ENCODE data around the gene NSG1.
"Not testable (repeated sequence)": the region's sequence is repeated elsewhere in the genome, so short reads cannot be mapped to it uniquely, and the experiment has no call there.

NSG1 gene, protein sequence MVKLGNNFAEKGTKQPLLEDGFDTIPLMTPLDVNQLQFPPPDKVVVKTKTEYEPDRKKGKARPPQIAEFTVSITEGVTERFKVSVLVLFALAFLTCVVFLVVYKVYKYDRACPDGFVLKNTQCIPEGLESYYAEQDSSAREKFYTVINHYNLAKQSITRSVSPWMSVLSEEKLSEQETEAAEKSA

DNA sequence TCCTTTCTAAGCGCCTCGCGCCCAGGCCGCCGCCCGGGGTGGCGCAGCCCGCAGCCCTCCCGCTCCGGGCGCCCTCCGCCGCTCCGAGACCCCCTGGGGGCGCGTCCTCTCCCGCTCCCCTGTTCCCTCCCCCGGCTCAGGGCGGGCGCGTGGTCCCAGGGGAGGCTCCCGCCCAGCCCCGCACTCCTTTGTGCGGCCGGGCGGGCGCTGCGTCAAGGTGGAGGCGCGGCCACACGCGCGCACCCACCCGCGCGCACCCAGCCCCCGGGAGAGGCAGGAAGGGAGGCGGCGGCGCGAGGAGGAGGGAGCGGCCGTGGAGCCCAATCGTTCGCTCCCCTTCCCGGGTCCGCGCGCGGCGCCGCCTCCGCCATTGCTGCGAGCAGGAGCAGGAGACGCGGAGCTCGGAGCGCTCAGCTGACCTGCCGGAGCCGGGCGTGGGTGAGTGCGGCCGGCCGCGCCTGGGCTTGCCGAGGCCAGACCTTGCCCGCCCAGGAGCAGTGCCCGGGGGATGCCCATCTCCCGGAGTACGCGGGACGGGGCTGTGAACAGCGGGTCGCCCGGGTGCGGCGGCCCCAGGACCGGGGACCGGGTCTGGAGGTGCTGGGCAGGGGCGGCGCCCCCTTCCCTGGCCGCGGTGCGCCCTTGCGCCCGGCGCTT, at the start of gene NSG1:
Gene NSG1 (plus strand): TSS at position 367 of the 657 bp plus-strand sequence. CDS start 528 bp downstream, outside the sequence.
- DNase-seq (ENCODE audit: low spot score): no peak

DNA sequence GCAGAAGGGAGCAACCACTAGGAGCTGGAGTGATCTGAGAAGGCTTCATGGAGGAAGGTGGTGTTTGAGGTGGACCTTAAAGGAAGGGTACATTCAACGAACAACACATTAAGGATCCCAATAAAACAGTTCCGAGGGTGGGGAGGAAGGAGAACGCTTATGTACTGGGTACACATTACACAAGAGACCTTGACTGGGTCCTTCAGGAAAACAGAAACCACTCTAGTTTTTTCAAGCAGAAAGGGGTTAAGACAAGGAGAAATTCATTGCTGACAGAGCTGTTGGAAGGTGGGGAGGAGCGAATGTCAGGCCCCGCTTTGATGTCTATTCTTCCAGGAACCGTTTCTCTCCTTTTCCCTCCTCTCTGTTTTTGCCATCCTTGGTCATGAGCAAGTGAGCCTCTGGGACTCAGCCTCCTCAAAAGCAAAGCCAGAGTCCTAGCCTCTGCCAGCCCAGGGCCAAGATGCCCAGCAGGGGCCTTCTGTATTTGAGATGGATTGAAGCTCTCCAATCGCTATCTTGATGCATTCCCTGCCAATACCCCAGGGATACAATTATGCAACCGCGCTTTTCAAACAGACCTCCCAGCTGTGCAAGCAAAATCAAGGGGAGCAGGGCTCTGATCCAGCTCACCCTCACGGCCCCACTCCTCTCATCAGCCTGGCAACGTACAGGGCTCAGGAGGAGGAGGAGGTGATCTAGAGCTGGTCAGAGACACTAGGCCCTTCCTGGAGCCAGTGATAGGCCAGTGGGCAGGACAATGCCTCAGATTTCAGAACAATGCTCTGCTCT, 48.5 kb upstream of the NSG1 start:
- DNase-seq (ENCODE audit: low spot score): no peak

DNA sequence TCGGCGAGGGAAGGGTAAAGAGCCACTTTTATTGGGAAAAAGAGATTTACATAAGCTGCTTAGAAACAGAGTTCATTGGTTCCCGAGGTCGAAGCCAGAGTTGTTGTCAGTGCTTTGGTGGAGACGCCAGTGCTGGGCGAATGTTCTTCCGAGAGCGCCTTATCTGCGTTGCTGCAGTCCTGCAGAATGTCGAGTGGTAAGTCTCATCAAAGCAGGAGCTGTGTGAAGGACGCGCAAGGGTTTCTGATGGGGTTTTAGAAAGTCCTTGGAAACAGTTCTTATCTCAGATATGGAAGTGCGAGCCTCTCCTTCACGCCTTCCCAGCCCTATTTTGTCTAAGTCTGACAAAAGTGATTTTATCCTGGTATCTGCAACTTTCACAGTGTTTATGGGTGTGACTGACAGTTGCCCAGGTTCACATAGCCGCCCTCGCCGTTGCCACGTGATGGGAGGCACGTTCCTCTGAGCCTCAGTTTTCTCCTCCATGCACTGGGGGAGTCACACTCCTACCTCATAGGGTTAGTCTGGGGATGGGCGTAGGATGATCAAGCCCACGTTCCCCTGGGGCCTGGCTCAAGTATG, 47.3 kb upstream of the NSG1 start:
- DNase-seq (ENCODE audit: low spot score): no peak

DNA sequence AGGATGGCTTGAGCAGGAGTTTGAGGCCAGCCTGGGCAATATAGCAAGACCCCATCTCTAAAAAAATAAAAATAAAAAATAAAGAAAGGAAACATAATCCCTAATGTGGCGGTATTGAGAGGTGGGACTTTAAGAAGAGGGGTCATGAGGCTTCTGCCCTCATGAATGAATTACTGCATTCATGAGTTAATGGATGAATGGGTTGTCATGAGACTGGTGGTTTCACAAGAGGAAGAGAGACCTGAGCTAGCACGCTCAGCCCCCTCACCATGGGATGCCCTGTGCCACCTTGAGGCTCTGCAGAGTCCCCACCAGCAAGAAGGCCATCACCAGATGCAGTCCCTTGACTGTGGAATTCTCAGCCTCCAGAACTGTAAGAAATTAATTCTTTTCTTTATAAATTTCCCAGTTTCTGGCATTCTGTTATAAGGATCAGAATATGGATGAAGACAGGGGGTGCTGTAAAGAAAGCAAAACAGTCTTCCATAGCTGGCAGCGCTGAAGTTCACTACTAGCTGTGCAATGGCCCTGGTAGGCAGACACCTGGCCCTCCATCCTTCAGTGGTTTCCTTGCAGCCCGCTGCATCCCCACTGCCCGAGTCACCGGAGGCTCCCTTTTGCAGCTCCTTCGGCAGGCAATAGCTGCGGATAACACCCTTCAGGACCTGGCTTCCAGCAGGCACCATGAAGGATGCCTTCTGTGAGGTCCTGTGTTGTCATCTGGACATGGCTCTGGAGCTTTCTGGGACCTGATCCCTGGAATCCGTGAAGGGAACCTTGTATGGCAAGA, 44.8 kb upstream of the NSG1 start:
- DNase-seq (ENCODE audit: low spot score): no peak

DNA sequence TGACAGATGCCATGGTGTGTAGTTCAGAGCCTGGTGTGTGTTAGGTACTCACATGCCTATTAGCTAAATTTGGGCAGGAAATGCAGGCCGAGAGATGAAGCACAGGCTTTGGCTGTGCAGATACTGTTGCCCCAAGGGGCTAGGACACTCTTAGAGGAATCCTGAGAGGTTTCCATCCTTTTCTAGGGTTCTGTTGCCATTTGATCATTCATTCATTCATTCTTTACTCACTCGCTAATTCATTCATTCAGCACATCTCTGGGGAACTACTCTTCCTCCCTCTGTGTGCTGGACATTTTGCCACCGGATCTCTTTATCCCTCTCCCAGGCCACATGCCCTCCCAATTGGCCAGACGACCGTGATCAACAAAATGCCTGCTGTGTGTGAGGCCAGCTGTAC, 43.9 kb upstream of the NSG1 start:
- DNase-seq (ENCODE audit: low spot score): no peak

DNA sequence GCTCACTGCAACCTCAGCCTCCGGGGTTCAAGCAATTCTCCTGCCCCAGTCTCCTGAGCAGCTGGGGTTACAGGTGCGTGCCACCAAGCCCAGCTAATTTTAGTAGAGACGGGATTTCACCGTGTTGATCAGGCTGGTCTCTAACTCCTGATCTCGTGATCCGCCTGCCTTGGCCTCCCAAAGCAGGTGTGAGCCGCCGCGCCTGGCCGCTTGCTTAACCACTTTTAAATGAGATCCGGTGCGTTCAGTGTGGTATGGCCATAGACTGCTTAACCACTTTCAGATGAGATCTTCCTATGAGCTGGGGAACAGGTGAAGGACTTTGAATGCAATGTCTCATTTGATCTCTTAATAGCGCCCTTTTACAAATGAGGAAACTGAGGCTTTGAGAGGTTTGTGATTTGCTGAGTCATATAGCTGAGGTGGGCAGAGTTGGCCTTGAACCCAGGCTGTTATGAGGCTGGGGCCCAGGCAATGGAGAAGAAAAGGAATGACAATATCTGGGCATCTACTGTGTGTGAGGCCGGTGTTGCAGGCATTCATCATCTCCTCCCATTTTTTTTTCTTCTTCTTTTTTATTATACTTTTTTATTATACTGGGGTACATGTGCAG, 41.9 kb upstream of the NSG1 start:
- DNase-seq (ENCODE audit: low spot score): no peak

DNA sequence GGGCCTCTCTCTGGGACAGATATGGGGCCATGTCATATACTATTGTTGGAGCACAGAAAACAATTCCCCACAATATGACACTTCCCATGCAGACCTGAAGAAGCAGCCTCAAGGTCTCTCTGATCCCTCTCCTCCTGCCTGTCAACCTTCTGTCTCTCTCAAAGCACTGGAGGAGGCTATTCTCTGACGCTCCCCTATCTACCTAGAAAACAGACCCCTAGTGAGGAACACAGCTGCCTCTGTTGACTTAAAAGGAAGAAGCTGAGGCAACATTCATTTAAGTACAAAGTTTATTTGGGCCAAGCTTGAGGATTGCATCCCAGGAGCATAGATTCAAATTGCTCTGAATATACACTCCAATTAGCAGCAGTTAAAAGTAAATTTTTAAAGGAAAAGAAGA, 39.3 kb upstream of the NSG1 start:
- DNase-seq (ENCODE audit: low spot score): no peak

DNA sequence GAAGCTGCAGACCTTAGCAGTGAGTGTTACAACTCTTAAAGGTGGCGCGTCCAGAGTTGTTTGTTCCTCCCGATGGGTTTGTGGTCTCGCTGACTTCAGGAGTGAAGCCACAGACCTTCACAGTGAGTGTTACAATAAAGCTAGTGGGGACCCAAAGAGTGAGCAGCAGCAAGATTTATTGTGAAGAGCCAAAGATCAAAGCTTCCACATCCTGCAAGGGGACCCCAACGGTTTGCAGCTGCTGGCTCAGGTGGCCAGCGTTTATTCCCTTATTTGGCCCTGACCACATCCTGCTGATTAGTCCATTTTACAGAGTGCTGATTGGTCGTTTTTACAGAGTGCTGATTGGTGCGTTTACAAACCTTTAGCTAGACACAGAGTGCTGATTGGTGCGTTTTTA, 38.3 kb upstream of the NSG1 start:
- DNase-seq (ENCODE audit: low spot score): not testable (repeated sequence)

DNA sequence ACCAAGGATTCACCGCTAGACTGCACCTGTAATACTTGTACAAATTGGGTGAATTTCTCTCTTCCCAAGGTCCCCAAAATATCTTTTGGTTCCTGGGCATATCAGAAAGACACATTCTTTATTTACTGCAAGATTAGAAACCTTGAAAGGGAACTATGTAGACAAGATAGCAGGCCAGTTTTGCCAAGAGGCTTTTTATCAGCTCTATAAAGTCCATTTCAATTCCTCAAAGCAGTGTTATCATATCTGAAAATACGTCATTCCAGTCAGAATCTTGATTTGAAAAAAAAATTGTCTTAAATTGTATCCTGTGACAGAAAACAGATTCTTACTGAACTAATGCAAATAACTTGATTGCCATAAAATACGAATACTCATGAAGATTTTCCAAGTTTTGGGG, 37.0 kb upstream of the NSG1 start:
- DNase-seq (ENCODE audit: low spot score): no peak

DNA sequence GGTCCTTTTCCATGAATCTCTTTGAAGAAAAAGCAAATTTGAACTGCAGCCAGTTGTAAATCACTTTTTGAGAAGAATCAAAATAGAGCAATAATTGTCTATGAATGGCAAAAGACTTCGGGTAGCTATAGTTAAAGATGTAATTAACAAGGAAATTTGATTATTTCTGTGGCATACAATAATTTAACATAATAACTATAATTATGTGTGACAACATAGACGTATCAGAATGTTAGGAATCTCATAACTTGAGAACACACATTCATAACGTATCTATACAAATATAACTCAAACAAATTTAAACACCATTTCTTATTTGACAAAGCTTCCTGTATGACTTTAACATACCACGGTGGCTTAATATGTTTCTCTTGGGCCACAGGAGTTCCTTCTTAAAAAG, 36.0 kb upstream of the NSG1 start:
- DNase-seq (ENCODE audit: low spot score): no peak

DNA sequence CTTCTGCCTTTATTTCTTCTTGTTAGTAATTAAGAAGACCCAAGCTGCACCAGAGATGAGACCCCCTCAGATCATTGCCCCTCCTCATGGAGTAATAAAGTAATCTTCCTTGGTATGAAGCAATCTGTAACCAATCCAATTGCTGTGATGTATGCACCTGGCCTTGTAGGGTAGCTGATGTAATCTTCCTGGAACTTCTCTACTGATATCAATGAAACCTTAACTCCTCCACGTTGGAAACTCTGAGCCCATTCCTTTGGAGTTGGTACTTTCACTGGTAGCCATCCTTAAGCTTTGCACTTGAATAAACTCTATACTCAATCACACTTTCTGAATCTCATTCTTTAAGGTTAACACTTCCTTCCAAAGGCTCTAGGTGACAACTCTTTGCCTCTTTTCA, 31.6 kb upstream of the NSG1 start:
- DNase-seq (ENCODE audit: low spot score): no peak

DNA sequence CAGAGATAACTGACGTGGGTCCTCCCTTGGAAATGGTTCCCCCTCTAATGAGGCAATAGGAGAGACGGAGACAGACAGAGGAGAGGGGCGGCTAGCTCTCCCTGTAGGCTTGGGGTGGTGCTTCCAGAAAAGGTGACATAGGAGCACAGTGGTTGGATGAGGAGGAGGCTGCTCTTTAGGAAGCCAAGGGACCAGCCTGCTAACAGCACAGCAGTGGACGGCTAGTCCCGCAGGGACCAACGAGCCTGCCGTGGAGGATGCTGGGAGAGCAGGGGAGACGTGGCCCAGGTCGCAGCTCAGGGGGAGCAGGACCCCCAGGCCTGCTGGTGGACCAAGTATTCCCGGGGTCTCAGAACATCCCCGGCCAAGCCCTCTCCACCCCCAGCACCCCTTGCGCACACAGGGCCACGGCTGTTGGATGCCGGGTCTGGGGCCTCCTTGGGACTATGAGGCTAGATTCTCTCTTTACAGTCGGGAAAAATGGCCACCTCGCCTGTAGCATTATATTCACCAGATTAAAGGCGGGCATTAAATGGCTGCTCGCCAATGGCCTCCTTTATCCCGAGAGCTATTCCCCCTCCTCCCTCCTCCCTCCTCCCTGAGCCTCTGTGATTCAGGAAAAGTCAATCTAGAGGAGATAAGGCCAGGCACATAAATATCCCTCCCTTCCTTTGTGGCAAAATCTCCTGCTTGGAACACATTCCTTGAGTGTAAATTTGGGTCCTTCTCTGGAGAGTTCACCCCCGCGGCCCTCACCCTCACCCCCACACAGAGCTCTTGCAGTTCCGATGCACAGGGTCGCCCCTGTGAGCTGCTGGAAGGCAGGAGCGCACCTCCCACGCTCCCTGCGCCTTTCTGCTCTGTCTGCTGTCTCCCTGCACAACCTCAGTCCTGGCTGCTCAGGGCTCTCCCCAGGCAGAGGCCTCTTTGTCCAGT, 30.5 kb upstream of the NSG1 start:
- DNase-seq (ENCODE audit: low spot score): no peak

DNA sequence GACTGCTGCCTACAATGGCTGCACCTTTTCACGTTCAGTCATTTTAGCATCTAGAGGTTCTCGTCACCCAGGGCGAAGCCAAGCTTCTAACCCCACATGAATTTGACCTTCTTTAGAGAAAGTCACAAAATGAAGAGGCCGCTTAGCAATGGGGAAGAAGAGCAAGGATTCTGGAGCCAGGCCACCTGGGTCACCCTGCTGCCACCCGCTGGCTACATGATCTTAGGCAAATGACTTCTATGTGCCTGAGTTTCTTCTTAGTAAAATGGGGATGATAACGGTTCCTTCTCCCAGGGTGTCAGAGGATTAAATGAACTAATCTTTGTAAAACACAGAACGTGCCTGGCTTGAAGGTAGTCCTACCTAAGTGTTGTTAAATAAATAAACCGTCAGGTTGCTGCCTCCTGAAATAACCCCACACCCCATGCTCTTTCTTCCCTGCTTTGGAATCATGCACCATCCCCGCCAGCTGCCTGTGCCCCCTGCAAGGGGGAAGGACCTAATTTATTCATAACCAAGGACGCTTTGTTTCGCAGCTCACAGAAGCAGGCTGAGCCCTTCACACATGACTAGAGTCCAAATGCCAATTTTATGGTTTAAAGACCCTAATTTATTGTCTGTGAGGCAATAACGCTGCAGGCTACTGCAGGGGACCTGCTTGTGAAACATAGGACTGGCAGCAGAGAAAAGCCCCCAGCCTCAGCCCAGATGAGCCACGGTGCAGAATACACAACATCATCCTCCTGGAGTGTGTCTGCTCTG, 28.6 kb upstream of the NSG1 start:
- DNase-seq (ENCODE audit: low spot score): no peak

DNA sequence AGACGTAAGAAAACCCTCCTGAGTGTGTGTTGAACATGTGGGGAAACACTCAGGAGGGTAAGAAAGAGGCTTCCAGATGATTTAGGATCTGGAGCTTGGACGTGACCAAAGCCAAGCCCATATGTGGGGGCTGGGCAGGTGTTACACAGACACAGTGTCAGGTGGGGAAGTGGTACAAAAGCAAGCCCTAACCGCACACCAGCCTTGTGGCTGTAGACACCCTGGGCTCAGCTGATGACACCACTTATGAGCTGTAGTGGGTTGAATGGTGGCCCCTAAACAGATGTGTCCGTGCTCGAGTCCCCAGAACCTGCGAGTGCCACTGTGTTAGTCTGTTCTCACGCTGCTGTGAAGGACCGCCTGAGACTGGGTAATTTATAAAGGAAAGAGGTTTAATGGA, 25.0 kb upstream of the NSG1 start:
- DNase-seq (ENCODE audit: low spot score): no peak

DNA sequence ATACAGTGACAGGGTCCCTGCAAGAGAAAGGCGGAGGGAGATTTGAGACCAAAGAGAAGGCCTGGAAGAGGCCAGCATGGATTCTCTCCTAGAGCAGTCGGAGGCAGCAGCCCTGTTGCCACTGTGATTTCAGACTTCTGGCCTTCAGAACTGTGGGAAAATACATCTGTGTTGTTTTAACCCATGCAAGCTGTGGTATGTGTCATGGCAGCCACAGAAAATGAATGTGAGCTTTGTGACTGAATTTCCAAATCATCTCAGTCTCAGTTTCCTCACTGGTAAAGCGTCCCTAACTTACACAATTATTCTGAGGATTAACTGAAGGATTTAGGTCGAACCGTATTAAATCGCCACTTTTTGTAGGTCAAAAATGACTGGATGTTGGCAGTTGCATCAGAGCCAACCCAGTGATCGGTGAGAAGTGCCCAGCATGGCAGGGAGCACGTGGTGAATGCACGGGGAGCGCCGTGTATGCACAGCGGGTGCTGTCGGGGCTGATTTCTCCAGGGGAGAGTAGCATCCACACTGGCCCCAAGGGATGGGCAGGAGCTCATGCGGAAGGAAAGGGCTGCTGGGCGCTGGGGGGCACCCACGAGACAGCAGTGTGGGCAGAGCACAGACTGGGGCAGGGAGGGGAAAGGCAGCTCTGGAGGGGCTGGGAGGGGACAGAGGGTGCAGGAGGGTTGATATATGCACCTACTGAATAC, 23.8 kb upstream of the NSG1 start:
- DNase-seq (ENCODE audit: low spot score): no peak

DNA sequence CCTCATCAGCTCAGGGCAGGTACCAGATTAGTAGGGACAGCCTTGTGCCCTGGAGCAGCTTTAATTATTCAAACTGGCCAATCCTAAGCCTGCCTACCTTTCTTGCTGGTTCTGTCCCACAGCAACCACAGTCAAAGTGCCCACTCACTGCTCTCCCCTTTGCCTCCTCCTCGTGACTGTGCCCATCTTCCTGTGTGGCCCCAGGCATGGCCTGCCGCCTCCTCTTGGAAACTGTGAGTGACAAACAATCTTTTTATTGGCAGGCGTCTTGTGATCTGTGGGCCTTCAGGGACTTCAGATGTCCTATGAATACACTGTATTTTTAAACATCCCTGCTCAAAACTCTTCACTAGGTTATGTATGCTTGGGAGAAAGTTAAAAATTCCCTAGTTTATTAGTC, 22.8 kb upstream of the NSG1 start:
- DNase-seq (ENCODE audit: low spot score): no peak

DNA sequence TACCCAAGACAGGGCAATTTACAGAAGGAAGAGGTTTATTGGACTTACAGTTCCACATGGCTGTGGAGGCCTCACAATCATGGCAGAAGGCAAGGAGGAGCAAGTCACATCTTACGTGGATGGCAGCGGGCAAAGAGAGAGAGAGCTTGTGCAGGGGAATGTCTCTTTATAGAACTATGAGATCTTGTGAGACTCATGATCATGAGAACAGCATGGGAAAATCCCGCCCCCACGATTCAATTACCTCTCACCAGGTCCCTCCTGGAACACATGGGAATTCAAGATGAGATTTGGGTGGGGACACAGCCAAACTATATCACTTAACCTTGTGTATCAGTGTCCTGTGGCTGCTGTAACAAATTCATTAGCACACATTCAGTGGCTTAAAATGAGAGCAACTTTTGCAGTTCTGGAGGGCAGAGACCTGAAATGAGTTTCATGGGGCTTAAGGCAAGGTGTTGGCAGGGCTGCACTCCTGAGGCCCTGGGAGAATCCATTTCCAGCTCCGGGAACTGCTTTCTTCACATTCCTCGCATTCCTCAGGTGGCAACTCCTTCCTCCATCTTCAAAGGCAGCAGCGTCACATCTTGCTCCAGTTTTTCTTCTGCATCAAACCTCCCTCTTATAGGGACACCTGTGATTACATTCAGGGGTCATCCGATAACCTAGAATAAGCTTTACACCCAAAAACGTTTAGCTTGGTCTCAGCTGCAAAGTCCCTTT, 22.3 kb upstream of the NSG1 start:
- no peak for DNase-seq (ENCODE audit: low spot score)

DNA sequence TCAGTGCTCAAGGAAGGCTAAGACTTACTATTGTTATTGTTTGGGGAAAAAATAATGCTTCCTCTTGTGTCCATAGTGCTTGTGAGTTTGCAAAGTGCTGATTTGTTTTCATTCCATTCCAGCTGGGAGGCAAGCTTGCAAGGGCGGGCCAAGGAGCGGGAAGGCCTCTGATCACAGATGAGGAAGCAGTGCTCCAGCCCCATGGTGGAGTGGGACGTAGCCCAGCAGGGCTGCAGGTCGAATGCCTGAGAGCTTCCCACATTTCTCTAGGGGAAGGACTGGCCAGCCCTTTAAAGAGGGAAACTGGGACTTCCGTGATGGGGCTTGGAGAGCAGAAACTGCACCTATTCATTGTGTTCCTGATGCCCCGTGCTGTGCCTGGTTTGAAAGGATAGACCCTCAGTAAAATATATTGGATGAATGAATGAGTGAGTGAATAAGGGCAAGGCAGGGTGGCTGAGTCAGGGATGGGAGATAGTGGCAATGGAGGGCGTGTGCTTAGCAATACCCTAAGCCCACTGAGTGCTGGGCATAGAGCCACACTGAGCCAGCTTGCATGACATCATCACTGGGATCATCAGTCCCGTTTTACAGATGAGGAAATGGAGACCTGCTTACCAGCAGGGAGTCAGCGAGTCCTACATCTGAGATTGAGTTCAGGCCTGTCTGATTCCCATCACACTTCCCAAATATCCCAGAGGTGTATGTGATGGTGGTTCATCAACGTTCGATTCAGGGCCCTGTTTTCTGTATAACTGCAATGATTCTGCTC, 17.9 kb upstream of the NSG1 start:
- DNase-seq (ENCODE audit: low spot score): no peak
